ENCODE results near the gene SMAD6.

Gene SMAD6

GRCh38 chr15:66768987-66769386, 67.0 kb downstream of the SMAD6 start:
- Histone ChIP-seq H3K4me1 (ENCODE audit: insufficient read depth, low read length) (peaks cover 38% of the 10 kb centered on the region), H3K4me3 (ENCODE audit: low read length) (no peak overlapping the region), H3K36me3 (ENCODE audit: insufficient read depth, low read length) (no peaks in the 10 kb centered on the region), H2AFZ (ENCODE audit: low read depth, low read length) (no peak overlapping the region), H3K27me3 (ENCODE audit: insufficient read depth, low read length) (no peaks in the 10 kb centered on the region), H3K9me3 (ENCODE audit: low read length) (no peaks in the 10 kb centered on the region)

GRCh38 chr15:66770518-66771350, 68.7 kb downstream of the SMAD6 start:
- H3K4me1 ChIP-seq (ENCODE audit: insufficient read depth, low read length), result peaks cover 43% of the 10 kb centered on the region
- H2AFZ ChIP-seq (ENCODE audit: low read depth, low read length), result no peak overlapping the region
- H3K27me3 ChIP-seq (ENCODE audit: insufficient read depth, low read length), result no peaks in the 10 kb centered on the region
- no peak overlapping the region for H3K4me3 ChIP-seq (ENCODE audit: low read length)
- H3K36me3 ChIP-seq (ENCODE audit: insufficient read depth, low read length), result no peaks in the 10 kb centered on the region
- H3K9me3 ChIP-seq (ENCODE audit: low read length), result no peaks in the 10 kb centered on the region

- H3K9me3 ChIP-seq (ENCODE audit: low read length), result no peaks in the 10 kb centered on the region
- no peak overlapping the region for H3K4me3 ChIP-seq (ENCODE audit: low read length)
- H3K36me3 ChIP-seq (ENCODE audit: insufficient read depth, low read length), result no peaks in the 10 kb centered on the region
- H3K4me1 ChIP-seq (ENCODE audit: insufficient read depth, low read length), result peaks cover 48% of the 10 kb centered on the region
- H3K27me3 ChIP-seq (ENCODE audit: insufficient read depth, low read length), result no peaks in the 10 kb centered on the region
- no peak overlapping the region for H2AFZ ChIP-seq (ENCODE audit: low read depth, low read length)
These were observed 69.3 kb downstream of the SMAD6 start for GRCh38 chr15:66771351-66771650.

GRCh38 chr15:66772604-66773128, 70.6 kb downstream of the SMAD6 start:
- Histone ChIP-seq H3K4me1 (ENCODE audit: insufficient read depth, low read length) (peaks cover 49% of the 10 kb centered on the region), H3K36me3 (ENCODE audit: insufficient read depth, low read length) (no peaks in the 10 kb centered on the region), H3K27me3 (ENCODE audit: insufficient read depth, low read length) (no peaks in the 10 kb centered on the region), H3K9me3 (ENCODE audit: low read length) (no peaks in the 10 kb centered on the region), H3K4me3 (ENCODE audit: low read length) (no peak overlapping the region), H2AFZ (ENCODE audit: low read depth, low read length) (no peak overlapping the region)

GRCh38 chr15:66773129-66773873, 71.3 kb downstream of the SMAD6 start:
- H3K4me1 ChIP-seq (ENCODE audit: insufficient read depth, low read length), result peaks cover 49% of the 10 kb centered on the region
- no peaks in the 10 kb centered on the region for H3K36me3 ChIP-seq (ENCODE audit: insufficient read depth, low read length)
- no peak overlapping the region for H2AFZ ChIP-seq (ENCODE audit: low read depth, low read length)
- H3K9me3 ChIP-seq (ENCODE audit: low read length), result no peaks in the 10 kb centered on the region
- H3K4me3 ChIP-seq (ENCODE audit: low read length), result no peak overlapping the region
- no peaks in the 10 kb centered on the region for H3K27me3 ChIP-seq (ENCODE audit: insufficient read depth, low read length)

GRCh38 chr15:66774001-66774814, 72.2 kb downstream of the SMAD6 start:
- Histone ChIP-seq H3K9me3 (ENCODE audit: low read length) (no peaks in the 10 kb centered on the region), H3K4me3 (ENCODE audit: low read length) (peak overlapping the region; percentile 34), H3K27me3 (ENCODE audit: insufficient read depth, low read length) (no peaks in the 10 kb centered on the region), H3K36me3 (ENCODE audit: insufficient read depth, low read length) (no peaks in the 10 kb centered on the region), H3K4me1 (ENCODE audit: insufficient read depth, low read length) (peaks cover 49% of the 10 kb centered on the region), H2AFZ (ENCODE audit: low read depth, low read length) (no peak overlapping the region)

GRCh38 chr15:66775127-66776105, 73.4 kb downstream of the SMAD6 start:
- Histone ChIP-seq H3K4me1 (ENCODE audit: insufficient read depth, low read length) (peaks cover 44% of the 10 kb centered on the region), H3K36me3 (ENCODE audit: insufficient read depth, low read length) (no peaks in the 10 kb centered on the region), H3K27me3 (ENCODE audit: insufficient read depth, low read length) (no peaks in the 10 kb centered on the region), H2AFZ (ENCODE audit: low read depth, low read length) (no peak overlapping the region), H3K9me3 (ENCODE audit: low read length) (no peaks in the 10 kb centered on the region), H3K4me3 (ENCODE audit: low read length) (no peak overlapping the region)

- Histone ChIP-seq H3K36me3 (ENCODE audit: insufficient read depth, low read length) (peaks cover 6% of the 10 kb centered on the region), H2AFZ (ENCODE audit: low read depth, low read length) (no peak overlapping the region), H3K9me3 (ENCODE audit: low read length) (no peaks in the 10 kb centered on the region), H3K4me1 (ENCODE audit: insufficient read depth, low read length) (peaks cover 28% of the 10 kb centered on the region), H3K4me3 (ENCODE audit: low read length) (no peak overlapping the region), H3K27me3 (ENCODE audit: insufficient read depth, low read length) (no peaks in the 10 kb centered on the region)
These were observed 75.0 kb downstream of the SMAD6 start for GRCh38 chr15:66777054-66777453.

GRCh38 chr15:66777596-66778313, 75.7 kb downstream of the SMAD6 start:
- no peaks in the 10 kb centered on the region for H3K9me3 ChIP-seq (ENCODE audit: low read length)
- H3K36me3 ChIP-seq (ENCODE audit: insufficient read depth, low read length), result peaks cover 6% of the 10 kb centered on the region
- no peak overlapping the region for H2AFZ ChIP-seq (ENCODE audit: low read depth, low read length)
- peaks cover 23% of the 10 kb centered on the region for H3K4me1 ChIP-seq (ENCODE audit: insufficient read depth, low read length)
- H3K27me3 ChIP-seq (ENCODE audit: insufficient read depth, low read length), result no peaks in the 10 kb centered on the region
- no peak overlapping the region for H3K4me3 ChIP-seq (ENCODE audit: low read length)

- Histone ChIP-seq H3K4me1 (ENCODE audit: insufficient read depth, low read length) (peaks cover 18% of the 10 kb centered on the region), H3K36me3 (ENCODE audit: insufficient read depth, low read length) (peaks cover 6% of the 10 kb centered on the region), H3K9me3 (ENCODE audit: low read length) (no peaks in the 10 kb centered on the region)
These were observed 76.3 kb downstream of the SMAD6 start for GRCh38 chr15:66778314-66778665.

GRCh38 chr15:66778716-66779115, 76.7 kb downstream of the SMAD6 start:
- Histone ChIP-seq H3K27me3 (ENCODE audit: insufficient read depth, low read length) (no peaks in the 10 kb centered on the region), H3K36me3 (ENCODE audit: insufficient read depth, low read length) (peaks cover 6% of the 10 kb centered on the region), H3K9me3 (ENCODE audit: low read length) (no peaks in the 10 kb centered on the region), H3K4me3 (ENCODE audit: low read length) (no peak overlapping the region), H3K4me1 (ENCODE audit: insufficient read depth, low read length) (peaks cover 14% of the 10 kb centered on the region), H2AFZ (ENCODE audit: low read depth, low read length) (no peak overlapping the region)

More at GRCh38 chr15:66778314-66778665, 76.3 kb downstream of the SMAD6 start:
- no peaks in the 10 kb centered on the region for H3K27me3 ChIP-seq (ENCODE audit: insufficient read depth, low read length)
- H3K4me3 ChIP-seq (ENCODE audit: low read length), result no peak overlapping the region
- H2AFZ ChIP-seq (ENCODE audit: low read depth, low read length), result no peak overlapping the region

Data from neuron (in vitro differentiated cells).